H1 (cell line): ENCODE data around the gene NEFH. TPM values are rescaled to one million over a fixed set of nuclear protein-coding genes. Genes with fewer than 3 reads are reported as not detected.

Source experiments
- ATF3 ChIP-seq: IDR thresholded peaks from 2 replicates; pipeline ENCODE4 v1.6.1; 2011; ENCODE audit warnings: low read depth, mild to moderate bottlenecking, low read length; ENCODE audit not compliant: insufficient read depth
- BRCA1 ChIP-seq: IDR thresholded peaks from 2 replicates; pipeline ENCODE4 v1.6.1; 2012; ENCODE audit warnings: low read depth, low read length, improper control_type of control experiment
- CHD7 ChIP-seq: fragments of 300-600 bp; sonication (generic); IDR thresholded peaks from 2 replicates; pipeline ENCODE4 v1.7.1; 2012; ENCODE audit warnings: low read length, moderate library complexity, mild to moderate bottlenecking, inconsistent platforms; ENCODE audit not compliant: insufficient replicate concordance
- JUN ChIP-seq: IDR thresholded peaks from 2 replicates; pipeline ENCODE4 v1.6.1; 2011; ENCODE audit warnings: low read depth, mild to moderate bottlenecking, improper control_type of control experiment, low read length
- JUND ChIP-seq: IDR thresholded peaks from 2 replicates; pipeline ENCODE4 v1.6.1; 2011; ENCODE audit warnings: mild to moderate bottlenecking, improper control_type of control experiment, low read length
- KDM5A ChIP-seq: fragments of 200-600 bp; IDR thresholded peaks from 2 replicates; pipeline ENCODE4 v1.7.1; 2012; ENCODE audit warnings: mild to moderate bottlenecking, low read length, inconsistent platforms, mixed read lengths
- MAX ChIP-seq: IDR thresholded peaks from 2 replicates; pipeline ENCODE4 v1.6.1; 2012; ENCODE audit warnings: inconsistent platforms
- POLR2AphosphoS5 ChIP-seq: IDR thresholded peaks from 2 replicates; pipeline ENCODE4 v1.6.1; 2011; ENCODE audit warnings: low read depth, low read length
- SP2 ChIP-seq: IDR thresholded peaks from 2 replicates; pipeline ENCODE4 v1.6.1; 2012; ENCODE audit warnings: mild to moderate bottlenecking, low read length, inconsistent platforms
- TBP ChIP-seq: IDR thresholded peaks from 2 replicates; pipeline ENCODE4 v1.6.1; 2011; ENCODE audit warnings: low read depth, low read length, improper control_type of control experiment
- TCF12 ChIP-seq: IDR thresholded peaks from 2 replicates; pipeline ENCODE4 v1.6.1; 2011; ENCODE audit warnings: low read depth, mild to moderate bottlenecking, low read length
- polyA plus RNA-seq, 7 experiments: library from polyadenylated mRNA; depleted of rRNA in 3 of 7; stranded (reverse) in 5 of 7; unstranded in 2 of 7; fragments of >200 nt in 5 of 7; fragments of 200-250 nt in 2 of 7; gene quantifications; 1 replicate in 5 of 7; 2 replicates in 1 of 7; 4 replicates in 1 of 7; pipeline versions ENCODE4 v1.2.1 to v1.2.3, GENCODE V29; 2011 to 2013; ENCODE audit warnings: missing spikeins in 2 of 7, mixed read lengths in 2 of 7
- total RNA-seq: library from RNA; stranded (reverse); fragmentation: NEBNext Ultra II Directional; extraction: Animal tissue kit (Norgen Biotek cat#: 25700); gene quantifications from 2 replicates; pipeline ENCODE4 v1.2.1, GENCODE V29; 2021

Gene NEFH
- total and polyA plus RNA-seq, 2 of the 8 experiments (the other 6 are each of a cell fraction or from before 2014, with no cell fraction given), result 0.57 to 2.3 TPM

- TF ChIP-seq CHD7, result no peak
- no peak for TF ChIP-seq MAX
- no peak for TF ChIP-seq SP2
- no peak for TF ChIP-seq JUND
- TF ChIP-seq JUN, result no peak
- TF ChIP-seq BRCA1, result no peak
- no peak for TF ChIP-seq TBP
- TF ChIP-seq TCF12, result no peak
- TF ChIP-seq ATF3, result no peak
- no peak for TF ChIP-seq POLR2AphosphoS5
- no peak for TF ChIP-seq KDM5A
- TF ChIP-seq, all 59 proteins: peak for 0
These were observed 30.6 kb upstream of the NEFH start (continued) for GRCh38 chr22:29449296-29449875.
